ENCODE results near the gene NVL. TPM values are rescaled to one million over a fixed set of nuclear protein-coding genes. Genes with fewer than 3 reads are reported as not detected.

Gene NVL
- total RNA-seq, 1 donor from 2014 or later = 36.9 TPM

- Mint-ChIP-seq H3K9me3 (ENCODE audit: unreplicated experiment) (no peaks in the 10 kb centered on the region), H3K27me3 (ENCODE audit: unreplicated experiment) (no peaks in the 10 kb centered on the region), H3K4me3 (ENCODE audit: unreplicated experiment) (no peak overlapping the region), H3K27ac (ENCODE audit: unreplicated experiment) (no peak overlapping the region), H3K4me1 (ENCODE audit: low read depth, unreplicated experiment) (no peaks in the 10 kb centered on the region), H3K36me3 (ENCODE audit: unreplicated experiment) (peaks cover 4% of the 10 kb centered on the region)
- no peak for DNase-seq
- TF ChIP-seq, protein P1, sequence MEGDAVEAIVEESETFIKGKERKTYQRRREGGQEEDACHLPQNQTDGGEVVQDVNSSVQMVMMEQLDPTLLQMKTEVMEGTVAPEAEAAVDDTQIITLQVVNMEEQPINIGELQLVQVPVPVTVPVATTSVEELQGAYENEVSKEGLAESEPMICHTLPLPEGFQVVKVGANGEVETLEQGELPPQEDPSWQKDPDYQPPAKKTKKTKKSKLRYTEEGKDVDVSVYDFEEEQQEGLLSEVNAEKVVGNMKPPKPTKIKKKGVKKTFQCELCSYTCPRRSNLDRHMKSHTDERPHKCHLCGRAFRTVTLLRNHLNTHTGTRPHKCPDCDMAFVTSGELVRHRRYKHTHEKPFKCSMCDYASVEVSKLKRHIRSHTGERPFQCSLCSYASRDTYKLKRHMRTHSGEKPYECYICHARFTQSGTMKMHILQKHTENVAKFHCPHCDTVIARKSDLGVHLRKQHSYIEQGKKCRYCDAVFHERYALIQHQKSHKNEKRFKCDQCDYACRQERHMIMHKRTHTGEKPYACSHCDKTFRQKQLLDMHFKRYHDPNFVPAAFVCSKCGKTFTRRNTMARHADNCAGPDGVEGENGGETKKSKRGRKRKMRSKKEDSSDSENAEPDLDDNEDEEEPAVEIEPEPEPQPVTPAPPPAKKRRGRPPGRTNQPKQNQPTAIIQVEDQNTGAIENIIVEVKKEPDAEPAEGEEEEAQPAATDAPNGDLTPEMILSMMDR (IDR thresholded peaks at IDR 0.05; ENCODE audit: partially characterized antibody, unreplicated experiment) = no peak
These were observed 21.9 kb downstream of the NVL start for GRCh38 chr1:224308064-224308463.

DNA sequence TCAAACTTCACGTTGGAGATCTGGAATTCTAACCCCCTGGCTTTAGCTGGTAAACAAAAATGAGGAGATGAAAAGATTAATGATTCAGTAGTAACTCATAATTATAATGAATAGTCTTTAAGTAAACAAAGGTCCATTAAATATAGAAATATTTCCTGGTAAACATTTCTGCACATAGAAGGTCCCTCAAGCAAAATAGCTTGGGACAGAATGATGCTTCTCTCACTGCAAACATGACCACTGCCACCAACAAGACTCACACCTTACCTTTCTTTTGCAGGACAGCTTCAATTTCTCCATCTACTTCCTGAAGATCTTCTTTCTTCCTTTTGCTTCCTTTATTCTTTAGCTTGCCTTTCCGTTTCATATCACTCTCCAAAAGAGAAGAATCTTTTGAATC, 25.2 kb downstream of the NVL start:
- H3K4me1 Mint-ChIP-seq (ENCODE audit: low read depth, unreplicated experiment) = no peaks in the 10 kb centered on the region
- H3K36me3 Mint-ChIP-seq (ENCODE audit: unreplicated experiment) = peaks cover 4% of the 10 kb centered on the region
- DNase-seq = no peak
- no peaks in the 10 kb centered on the region for H3K27me3 Mint-ChIP-seq (ENCODE audit: unreplicated experiment)
- H3K9me3 Mint-ChIP-seq (ENCODE audit: unreplicated experiment) = no peaks in the 10 kb centered on the region
- TF ChIP-seq, protein P1 (IDR thresholded peaks at IDR 0.05; ENCODE audit: partially characterized antibody, unreplicated experiment) = no peak
- H3K4me3 Mint-ChIP-seq (ENCODE audit: unreplicated experiment) = no peak overlapping the region
- H3K27ac Mint-ChIP-seq (ENCODE audit: unreplicated experiment) = no peak overlapping the region

DNA sequence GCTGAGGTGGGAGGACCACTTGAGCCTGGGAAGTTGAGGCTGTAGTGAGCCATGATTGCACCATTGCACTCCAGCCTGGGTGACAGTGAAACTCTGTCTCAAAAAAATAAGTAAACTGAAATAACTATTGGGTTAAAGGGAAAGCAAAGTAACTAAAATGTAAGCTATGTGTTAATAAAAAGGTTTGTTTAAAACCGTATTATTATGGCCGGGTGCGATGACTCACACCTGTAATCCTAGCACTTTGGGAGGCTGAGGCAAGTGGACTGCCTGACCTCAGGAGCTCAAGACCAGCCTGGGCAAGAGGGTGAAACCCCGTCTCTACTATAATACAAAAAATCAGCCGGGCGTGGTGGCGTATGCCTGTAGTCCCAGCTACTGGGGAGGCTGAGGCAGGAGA, 27.0 kb downstream of the NVL start:
- Mint-ChIP-seq H3K27me3 (ENCODE audit: unreplicated experiment) (no peaks in the 10 kb centered on the region), H3K4me1 (ENCODE audit: low read depth, unreplicated experiment) (no peaks in the 10 kb centered on the region), H3K27ac (ENCODE audit: unreplicated experiment) (no peak overlapping the region), H3K9me3 (ENCODE audit: unreplicated experiment) (no peaks in the 10 kb centered on the region), H3K4me3 (ENCODE audit: unreplicated experiment) (no peak overlapping the region), H3K36me3 (ENCODE audit: unreplicated experiment) (peaks cover 4% of the 10 kb centered on the region)
- no peak for DNase-seq
- TF ChIP-seq, protein P1 (IDR thresholded peaks at IDR 0.05; ENCODE audit: partially characterized antibody, unreplicated experiment) = no peak

- peaks cover 4% of the 10 kb centered on the region for H3K36me3 Mint-ChIP-seq (ENCODE audit: unreplicated experiment)
- TF ChIP-seq, protein P1 (IDR thresholded peaks at IDR 0.05; ENCODE audit: partially characterized antibody, unreplicated experiment) = no peak
These were observed 28.6 kb downstream of the NVL start for GRCh38 chr1:224301391-224301790.

GRCh38 chr1:224300346-224300745, 29.6 kb downstream of the NVL start:
- H3K27me3 Mint-ChIP-seq (ENCODE audit: unreplicated experiment) = no peaks in the 10 kb centered on the region
- H3K27ac Mint-ChIP-seq (ENCODE audit: unreplicated experiment) = no peak overlapping the region
- no peaks in the 10 kb centered on the region for H3K4me1 Mint-ChIP-seq (ENCODE audit: low read depth, unreplicated experiment)
- TF ChIP-seq, protein P1 (IDR thresholded peaks at IDR 0.05; ENCODE audit: partially characterized antibody, unreplicated experiment) = no peak
- H3K4me3 Mint-ChIP-seq (ENCODE audit: unreplicated experiment) = no peak overlapping the region
- peaks cover 4% of the 10 kb centered on the region for H3K36me3 Mint-ChIP-seq (ENCODE audit: unreplicated experiment)
- DNase-seq = no peak
- H3K9me3 Mint-ChIP-seq (ENCODE audit: unreplicated experiment) = no peaks in the 10 kb centered on the region

More at GRCh38 chr1:224301391-224301790, 28.6 kb downstream of the NVL start:
- no peaks in the 10 kb centered on the region for H3K9me3 Mint-ChIP-seq (ENCODE audit: unreplicated experiment)
- H3K27ac Mint-ChIP-seq (ENCODE audit: unreplicated experiment) = no peak overlapping the region
- H3K4me3 Mint-ChIP-seq (ENCODE audit: unreplicated experiment) = no peak overlapping the region
- no peaks in the 10 kb centered on the region for H3K4me1 Mint-ChIP-seq (ENCODE audit: low read depth, unreplicated experiment)
- no peaks in the 10 kb centered on the region for H3K27me3 Mint-ChIP-seq (ENCODE audit: unreplicated experiment)
- no peak for DNase-seq
